Measurements from ENCODE around the gene TP53BP2.
A peak's percentile ranks its signal among the peaks of the same experiment; 100 is the strongest.

TP53BP2 gene

DNA sequence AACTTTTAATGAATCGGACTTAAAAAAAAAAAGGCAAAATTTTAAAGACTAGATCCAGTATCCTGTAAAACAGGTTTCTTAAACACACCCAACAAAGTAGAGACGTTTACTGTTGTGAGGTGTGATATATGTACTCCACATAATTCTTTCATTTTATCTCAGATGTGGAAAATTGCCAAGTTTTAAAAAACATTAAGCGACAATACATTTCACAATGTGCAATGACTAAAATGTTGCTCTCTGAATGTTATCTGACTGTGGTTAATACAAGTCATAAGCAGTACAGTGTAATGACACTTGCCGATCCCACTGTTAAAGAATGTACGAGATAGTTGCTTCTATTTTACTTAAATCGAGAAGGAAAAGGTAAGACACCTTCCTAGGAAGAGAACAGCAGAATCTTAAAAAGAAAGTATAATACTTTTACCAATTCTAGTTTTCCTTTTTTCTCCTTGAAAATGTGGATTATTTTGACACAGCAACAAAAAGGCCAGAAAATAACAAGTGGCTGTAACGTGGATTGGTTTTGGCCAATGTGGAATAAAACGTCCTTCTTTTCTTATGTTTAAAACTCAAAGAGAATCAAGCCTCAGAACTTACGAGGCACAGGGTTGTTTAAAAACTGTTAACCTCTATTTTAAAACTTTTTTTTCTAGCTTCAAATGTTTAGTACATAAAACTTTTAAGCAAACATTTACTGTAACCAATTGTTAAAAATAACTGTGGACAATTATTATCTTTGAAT lies 51.4 kb downstream of the TP53BP2 start:
- no peak for DNase-seq

DNA sequence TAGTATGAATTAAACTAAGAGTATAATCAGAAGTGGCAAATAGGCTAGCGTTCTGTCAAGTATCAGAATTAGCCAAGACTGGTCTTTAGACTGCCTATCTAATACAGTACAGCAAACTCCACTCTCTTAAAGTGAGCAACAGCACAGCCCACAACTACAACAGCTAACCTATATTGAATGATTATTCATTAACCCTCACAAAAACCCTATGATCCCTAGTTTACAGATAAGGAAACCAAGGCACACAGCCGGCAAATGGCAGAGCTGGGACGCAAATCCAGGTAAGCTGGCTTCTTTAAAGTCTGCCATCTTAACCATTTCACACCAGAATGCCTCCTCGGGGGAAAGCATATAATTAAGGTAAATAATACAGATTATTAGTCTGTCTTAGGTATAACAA lies 52.0 kb downstream of the TP53BP2 start:
- no peak for DNase-seq

- no peak for DNase-seq
These were observed 53.7 kb downstream of the TP53BP2 start for GRCh38 chr1:223792046-223792445.

- no peak for DNase-seq
These were observed 56.9 kb downstream of the TP53BP2 start for GRCh38 chr1:223788746-223789415.

DNA sequence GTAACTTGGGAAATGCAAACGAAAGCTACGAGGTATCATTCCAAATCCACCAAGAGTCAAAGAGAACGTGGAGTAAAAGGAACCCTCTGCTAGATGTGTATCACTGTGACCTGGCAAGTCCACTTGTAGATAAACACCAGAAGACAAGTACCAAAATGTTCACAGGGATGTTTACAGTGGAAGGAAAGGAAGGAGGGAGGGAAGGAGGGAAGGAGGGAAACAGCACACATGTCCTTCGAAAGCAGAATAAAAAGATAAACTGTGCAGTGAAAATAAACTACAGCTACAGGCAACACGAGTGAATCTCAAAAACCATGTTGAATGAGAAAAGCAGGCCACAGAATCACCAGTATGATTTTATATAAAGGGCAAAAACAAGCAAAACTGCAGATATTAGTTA lies 59.9 kb downstream of the TP53BP2 start:
- no peak for DNase-seq

DNA sequence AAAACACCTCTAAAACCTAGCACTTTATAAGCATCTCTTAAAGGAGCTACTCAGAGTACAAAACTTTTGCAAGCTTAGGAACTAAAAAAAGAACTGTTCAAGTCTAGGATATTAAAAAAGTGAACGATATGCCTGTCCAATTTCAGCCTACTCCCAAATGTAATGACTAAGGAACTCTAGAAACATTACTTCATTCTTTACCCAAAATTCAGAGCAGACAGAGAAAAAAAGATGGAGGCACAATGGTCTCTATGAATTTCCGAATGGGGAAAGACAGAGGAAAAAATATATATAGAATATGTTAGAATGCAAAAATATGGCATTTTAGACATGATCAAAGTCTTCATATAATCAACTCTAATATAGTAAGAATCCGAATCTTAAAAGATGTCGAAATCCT lies 61.2 kb downstream of the TP53BP2 start:
- no peak for DNase-seq

DNA sequence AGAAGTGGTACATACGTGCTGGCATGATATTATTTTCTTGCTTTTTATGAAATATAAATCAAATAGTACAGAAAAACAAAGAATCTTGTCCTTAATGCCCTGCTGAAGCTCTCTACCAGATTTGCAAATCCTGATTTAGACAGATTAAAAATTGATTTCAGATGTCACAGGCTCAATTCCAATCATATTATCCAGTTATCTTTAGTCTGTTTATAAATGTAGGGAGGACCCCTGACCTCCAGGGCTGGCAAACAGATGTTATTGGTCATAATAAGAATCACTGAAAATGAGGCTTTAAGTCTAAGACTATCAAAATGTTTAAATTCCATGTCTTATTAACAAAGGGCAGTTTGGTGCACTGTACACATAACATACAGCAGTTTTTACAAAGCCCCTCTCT lies 62.1 kb downstream of the TP53BP2 start:
- DNase-seq = no peak

DNA sequence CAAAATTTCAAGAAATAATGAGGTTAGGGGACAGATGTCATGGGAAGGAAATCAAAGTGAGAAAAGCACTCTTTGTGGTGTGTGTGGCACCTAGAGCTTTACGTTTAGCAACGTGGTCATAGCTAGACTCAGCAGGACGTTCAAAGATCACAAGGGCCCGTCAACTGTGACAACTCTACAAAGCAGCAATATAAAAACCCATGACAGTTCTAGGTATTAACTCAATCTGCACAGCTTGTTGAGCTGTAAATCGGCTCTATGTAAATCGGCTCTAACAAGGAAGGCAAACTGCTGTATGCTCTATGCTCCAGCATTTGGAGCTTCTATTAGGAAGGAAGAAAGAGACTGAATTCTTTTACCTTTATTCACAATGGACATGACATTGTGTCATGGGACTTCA lies 64.8 kb downstream of the TP53BP2 start:
- DNase-seq = no peak

GRCh38 chr1:223780318-223780717 lies 65.4 kb downstream of the TP53BP2 start:
- DNase-seq = no peak

DNA sequence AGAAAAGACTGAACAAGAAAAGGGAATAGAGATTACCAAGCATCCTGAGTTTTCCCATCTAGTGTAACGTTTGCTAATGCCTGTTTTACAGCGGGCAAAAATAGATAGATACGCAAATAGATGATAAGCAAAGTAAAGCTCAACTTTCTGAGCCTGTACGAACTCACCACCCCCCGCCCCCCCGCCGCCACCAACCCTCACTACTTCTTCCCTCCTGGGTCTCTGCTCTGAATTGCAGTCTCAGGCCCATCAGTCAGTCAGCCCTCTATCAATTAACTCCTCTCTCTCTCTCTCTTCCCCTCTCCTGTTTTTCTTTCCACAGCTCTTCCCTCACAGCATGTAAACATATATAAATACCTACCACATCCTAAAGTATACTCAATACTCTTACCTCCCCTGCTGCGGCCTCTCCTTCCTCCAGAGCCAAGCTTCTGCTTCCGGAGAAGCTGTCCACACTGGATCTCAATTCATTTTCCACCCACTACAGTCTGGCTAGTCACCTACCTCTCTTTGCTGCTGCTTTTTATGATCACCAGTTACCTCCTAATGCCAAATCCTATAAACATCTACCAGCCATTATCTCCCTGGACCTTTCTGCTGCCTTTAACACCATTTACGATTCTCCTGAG lies 68.8 kb downstream of the TP53BP2 start:
- DNase-seq = no peak

DNA sequence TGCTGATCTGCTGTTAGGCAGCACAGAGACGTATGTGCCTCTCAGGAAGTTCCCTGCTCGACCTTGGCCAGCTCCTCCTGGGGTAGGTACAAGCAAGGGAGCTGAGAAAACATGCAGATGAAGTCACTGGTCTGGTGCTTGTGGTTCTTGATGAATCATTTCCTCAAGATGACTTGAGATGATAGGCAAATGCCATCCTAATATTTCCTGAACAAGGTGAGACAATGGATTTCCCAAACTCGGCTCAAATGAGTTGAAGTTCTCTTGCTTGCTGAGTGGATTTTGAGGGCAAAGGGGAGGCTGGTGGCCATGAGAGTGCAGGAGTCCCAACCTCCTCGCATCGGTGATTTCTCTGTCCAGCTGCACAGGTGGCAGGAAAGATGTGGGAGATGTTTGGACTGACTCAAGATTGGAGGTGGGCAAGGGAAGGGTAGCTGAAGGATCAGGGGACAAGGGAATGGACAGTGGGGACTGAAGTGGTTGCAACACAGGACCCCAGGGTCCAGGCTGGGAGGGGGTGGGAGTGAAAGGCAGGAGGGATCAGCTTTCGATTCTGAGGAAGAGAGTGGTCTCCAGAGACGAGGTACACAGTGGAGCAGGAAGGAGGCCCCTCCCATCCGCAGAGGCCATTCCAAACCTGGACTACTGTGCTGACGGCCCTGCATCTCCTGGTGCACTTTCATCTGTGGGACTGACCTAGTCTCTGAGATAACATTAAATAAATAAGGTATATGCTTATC lies 69.5 kb downstream of the TP53BP2 start:
- DNase-seq = peak; percentile 55

DNA sequence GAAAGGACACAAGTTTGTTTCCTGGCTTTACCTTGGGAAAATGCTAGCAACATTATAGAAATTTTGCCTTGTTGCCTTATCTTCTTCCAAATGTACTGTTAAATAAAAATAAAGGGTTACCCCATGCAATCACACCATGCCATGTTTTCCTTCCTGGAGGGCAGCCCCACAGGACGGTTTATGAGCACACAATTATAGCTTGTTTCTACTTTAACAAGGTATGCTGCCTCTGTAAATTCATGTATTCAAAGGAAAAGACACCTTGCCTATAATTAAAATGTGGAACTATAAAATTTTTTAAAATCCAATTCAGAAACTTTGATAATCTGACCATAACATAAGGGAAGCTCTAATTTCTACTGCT lies 70.1 kb downstream of the TP53BP2 start:
- no peak for DNase-seq

DNA sequence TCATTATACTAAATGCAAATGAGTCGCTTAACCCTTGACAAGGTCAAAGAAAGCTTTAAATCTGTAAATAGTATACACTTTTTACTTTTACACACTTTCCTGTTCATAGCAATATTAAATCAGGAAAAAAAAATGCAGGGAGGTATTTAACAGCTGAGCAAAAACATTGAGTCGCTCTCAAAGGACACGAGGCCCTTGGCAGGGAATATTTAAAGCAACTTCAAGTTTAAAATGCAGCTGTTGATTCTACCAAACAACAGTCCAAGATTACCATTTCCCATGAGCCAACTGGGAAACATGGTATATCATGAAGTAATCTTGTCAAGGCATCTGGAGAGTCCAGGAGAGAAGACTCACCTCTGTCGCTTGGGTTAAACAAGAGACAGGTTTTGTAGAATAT lies 70.7 kb downstream of the TP53BP2 start:
- no peak for DNase-seq

DNA sequence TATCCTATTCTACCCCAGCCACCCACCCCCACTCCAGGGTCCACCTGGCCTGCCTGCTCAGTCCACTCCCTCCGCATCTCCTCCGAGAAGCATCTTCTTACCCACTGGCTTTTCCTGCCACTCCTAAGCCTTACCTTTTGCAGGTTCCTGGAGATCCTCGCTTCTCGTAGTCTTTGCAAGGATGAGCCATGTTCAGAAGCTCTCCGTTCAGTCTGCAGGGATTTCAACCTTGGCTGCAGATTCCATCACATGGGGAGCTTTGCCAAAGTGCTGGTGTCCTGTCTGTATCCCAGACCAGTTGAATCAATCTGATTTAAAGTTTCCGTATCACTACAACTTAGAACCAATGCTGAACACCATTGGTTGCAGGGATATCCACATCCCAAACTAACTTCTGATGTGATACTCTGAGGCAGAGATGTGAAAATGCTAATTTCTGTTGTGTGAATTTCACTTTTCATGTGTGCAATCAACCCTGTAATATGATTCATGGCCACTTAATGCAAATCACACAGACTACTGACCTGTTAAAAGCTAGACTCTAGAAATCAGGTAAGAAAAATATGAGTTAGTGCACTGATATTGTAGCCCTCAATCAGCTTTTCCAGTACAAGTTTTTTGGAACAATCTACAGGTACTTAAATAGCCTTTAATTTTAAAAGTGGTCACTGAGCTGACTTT lies 71.5 kb downstream of the TP53BP2 start:
- DNase-seq = peak; percentile 30

- peak; percentile 39 for DNase-seq
These were observed 73.0 kb downstream of the TP53BP2 start for GRCh38 chr1:223772771-223773160.

DNA sequence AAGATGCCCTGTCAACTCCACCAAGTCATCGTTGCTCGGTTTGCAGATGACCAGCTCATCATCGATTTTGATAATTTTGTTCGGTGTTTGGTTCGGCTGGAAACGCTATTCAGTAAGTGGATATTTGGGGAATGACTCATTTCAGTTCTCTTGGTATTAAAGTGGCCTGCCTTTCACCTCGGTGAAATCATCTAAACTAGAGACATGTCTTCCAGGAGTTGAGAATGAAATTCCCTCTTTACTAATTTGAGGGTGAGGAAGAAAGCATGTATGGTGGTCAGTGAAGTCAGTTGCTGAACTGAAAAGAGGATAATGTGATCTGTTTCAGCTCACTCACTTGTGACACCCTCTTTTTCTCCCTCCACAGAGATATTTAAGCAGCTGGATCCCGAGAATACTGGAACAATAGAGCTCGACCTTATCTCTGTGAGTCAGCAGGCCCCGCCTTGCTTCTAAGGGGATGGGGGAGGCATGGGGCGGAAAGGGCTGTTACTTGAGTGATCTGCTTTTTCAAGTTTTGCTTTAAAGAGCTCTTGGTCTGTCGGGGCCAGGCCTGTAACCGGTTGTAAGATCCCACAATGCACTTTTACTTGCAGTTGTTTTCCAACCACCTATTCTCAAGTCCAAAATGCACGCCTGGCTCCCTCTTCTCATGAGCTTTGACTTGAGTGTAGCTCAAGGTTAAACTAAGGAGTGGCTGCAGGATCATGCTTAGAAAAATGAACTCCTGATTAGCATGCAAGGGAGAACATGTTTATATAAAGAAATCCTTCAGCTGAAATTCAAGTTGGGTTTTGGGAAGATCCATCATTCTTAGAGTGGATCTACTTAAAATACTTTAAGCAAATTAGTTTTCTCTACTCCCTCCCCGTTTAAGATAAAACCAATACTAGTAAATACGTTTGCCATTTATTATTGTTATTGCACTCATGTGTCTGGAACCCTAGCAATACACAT lies 73.7 kb downstream of the TP53BP2 start:
- DNase-seq = peak; percentile 49

GRCh38 chr1:223771469-223771813 lies 74.3 kb downstream of the TP53BP2 start:
- no peak for DNase-seq

- peak; percentile 30 for DNase-seq
These were observed 75.0 kb downstream of the TP53BP2 start for GRCh38 chr1:223770621-223771315.

DNA sequence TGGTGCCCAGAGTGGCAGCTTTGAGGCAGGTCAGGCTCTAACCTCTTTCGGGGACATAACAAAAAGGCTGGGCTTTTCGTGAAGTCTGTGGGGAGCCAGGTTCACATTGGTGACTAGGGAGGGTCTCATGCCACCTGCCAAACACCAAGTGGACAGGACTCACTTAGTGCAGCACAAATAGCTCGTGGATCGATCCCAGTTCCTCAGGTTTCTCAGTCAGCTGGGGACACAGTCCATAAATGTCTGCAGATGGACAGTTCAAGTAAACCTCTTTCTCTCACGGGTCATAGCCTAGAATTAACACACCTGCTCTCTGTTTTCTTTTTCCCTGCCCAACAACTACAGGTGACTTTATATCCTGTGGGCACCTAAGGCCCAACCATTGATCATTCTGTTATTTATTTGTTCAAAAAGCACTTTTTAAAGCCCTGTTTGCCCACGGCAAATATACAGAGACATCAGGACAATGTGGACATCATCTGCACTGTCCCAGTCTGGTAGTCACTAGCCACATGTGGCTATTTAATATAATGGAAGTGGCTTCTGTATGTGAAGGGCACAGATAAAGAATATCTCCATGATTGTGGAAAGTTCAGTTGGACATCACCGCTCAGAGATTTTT lies 79.9 kb downstream of the TP53BP2 start:
- DNase-seq = no peak

DNA sequence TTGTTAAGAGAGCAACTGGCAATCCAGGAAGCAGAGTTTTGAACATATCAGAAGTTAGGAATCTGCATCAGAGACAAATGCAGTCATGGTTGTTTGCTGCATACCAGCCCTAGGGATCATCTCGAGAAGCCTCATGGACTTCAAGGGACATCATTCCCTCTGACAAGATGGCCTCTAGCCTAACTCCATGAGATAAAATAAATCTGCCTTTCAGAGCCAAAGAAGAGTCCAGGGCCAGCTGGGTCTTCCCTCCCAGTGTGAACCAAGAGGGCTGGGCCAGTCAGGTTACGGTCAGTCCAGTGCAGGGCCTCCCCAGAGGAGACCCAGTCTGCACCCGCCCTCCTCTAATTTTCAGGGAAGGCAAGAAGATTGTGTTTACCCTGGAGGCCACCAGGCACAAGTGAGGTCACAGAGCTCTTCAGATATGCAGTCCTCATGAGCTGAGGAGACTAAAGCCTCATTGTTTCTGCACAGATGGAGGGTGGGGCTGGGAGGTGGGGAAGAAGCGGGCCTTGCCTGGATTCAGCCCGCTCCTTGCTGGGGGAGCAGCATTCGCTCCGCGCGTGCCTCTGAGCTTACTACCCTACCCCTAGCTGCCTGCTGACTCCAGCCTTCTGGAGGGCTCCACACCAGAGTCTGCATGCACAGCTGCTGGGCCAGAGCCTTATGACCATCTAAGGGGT lies 80.6 kb downstream of the TP53BP2 start:
- DNase-seq = no peak
